Measurements from ENCODE around the gene CDON. TPM values are rescaled to one million over a fixed set of nuclear protein-coding genes. Genes with fewer than 3 reads are reported as not detected.

Gene CDON
- polyA plus RNA-seq, 1 of the 3 experiments (the other 2 are of a cell fraction), result 3.7 TPM

- H3K79me2 ChIP-seq (ENCODE audit: insufficient read depth), result no peaks in the 10 kb centered on the region
Observed at GRCh38 chr11:125925247-125925740, 137.4 kb downstream of the CDON start.

GRCh38 chr11:125924384-125925007 lies 138.2 kb downstream of the CDON start:
- Histone ChIP-seq H3K4me1 (ENCODE audit: control insufficient read depth in 1 of 2, insufficient read depth in 2 of 2, low read depth in 1 of 2, low read length in 1 of 2) (peaks cover 0 to 17% of the 10 kb centered on the region in 2 experiments; a peak in 1 of 4 replicates), H3K79me2 (ENCODE audit: insufficient read depth) (no peaks in the 10 kb centered on the region), H3K9me3 (no peaks in the 10 kb centered on the region), H3K4me3 (ENCODE audit: low read depth in 2 of 2, low read length in 1 of 2) (no peak overlapping the region), H3K27me3 (ENCODE audit: insufficient read depth) (peaks cover 26% of the 10 kb centered on the region; the same call in 1 of the 2 replicates), H3K9me2 (no peaks in the 10 kb centered on the region), H4K20me1 (ENCODE audit: insufficient read depth) (no peaks in the 10 kb centered on the region), H3K36me3 (replicated peaks in 1 of 2; ENCODE audit: control insufficient read depth in 1 of 2, insufficient read depth in 2 of 2, low read length in 1 of 2) (no peaks in the 10 kb centered on the region), H3F3A (replicated peaks; ENCODE audit: insufficient read depth) (no peaks in the 10 kb centered on the region), H3K9ac (no peak overlapping the region), H3K27ac (ENCODE audit: low read depth in 2 of 2, low read length in 1 of 2) (no peak overlapping the region), H2AFZ (ENCODE audit: low read depth) (no peak overlapping the region), H3K4me2 (no peak overlapping the region)
- POLR2A ChIA-PET, result interaction anchor here (1.0 to 1.7 kb wide), 4 partner anchors 137 to 269 kb away, joined by 3 to 5 read pairs (median 4); no protein-coding TSS in a partner anchor
- 82% methylated on average over 8 of the region's 9 CpGs for WGBS (ENCODE audit: low lambda C conversion rate)
- CTCF ChIA-PET, result interaction anchor here (0.7 to 5.3 kb wide), 14 partner anchors 8 to 267 kb away, joined by 3 to 63 read pairs (median 5); partner anchors contain the start of gene CDON
- DNase-seq, result no peak
- TF ChIP-seq MEF2A (IDR thresholded peaks at IDR 0.05; ENCODE audit: borderline replicate concordance, low read depth), result no peak

More at GRCh38 chr11:125925247-125925740, 137.4 kb downstream of the CDON start:
- Histone ChIP-seq H4K20me1 (ENCODE audit: insufficient read depth) (no peaks in the 10 kb centered on the region), H3K27me3 (ENCODE audit: insufficient read depth) (peaks cover 25% of the 10 kb centered on the region; the same call in 1 of the 2 replicates), H3K36me3 (replicated peaks in 1 of 2; ENCODE audit: control insufficient read depth in 1 of 2, insufficient read depth in 2 of 2, low read length in 1 of 2) (no peaks in the 10 kb centered on the region), H3K27ac (ENCODE audit: low read depth in 2 of 2, low read length in 1 of 2) (no peak overlapping the region; a peak in 1 of 4 replicates), H3K4me1 (ENCODE audit: control insufficient read depth in 1 of 2, insufficient read depth in 2 of 2, low read depth in 1 of 2, low read length in 1 of 2) (peaks cover 0 to 17% of the 10 kb centered on the region in 2 experiments; a peak in 1 of 4 replicates), H3K9me2 (no peaks in the 10 kb centered on the region), H2AFZ (ENCODE audit: low read depth) (no peak overlapping the region), H3K4me3 (ENCODE audit: low read depth in 2 of 2, low read length in 1 of 2) (no peak overlapping the region), H3F3A (replicated peaks; ENCODE audit: insufficient read depth) (no peaks in the 10 kb centered on the region), H3K9ac (no peak overlapping the region), H3K4me2 (no peak overlapping the region), H3K9me3 (no peaks in the 10 kb centered on the region)
- CTCF ChIA-PET, result interaction anchor here (0.7 to 5.3 kb wide), 17 partner anchors 11 to 276 kb away, joined by 3 to 63 read pairs (median 4); partner anchors contain the start of gene CDON
- WGBS (ENCODE audit: low lambda C conversion rate), result 69% methylated on average over 6 of the region's 6 CpGs
- POLR2A ChIA-PET, result interaction anchor here (0.9 to 1.7 kb wide), 5 partner anchors 132 to 268 kb away, joined by 3 to 5 read pairs (median 4); no protein-coding TSS in a partner anchor
- TF ChIP-seq GATA2 (CRISPR knock-in tag; IDR thresholded peaks at IDR 0.05) (0 out of 2 replicates have a peak, but pooled peaks have one; percentile 51), TCF12 (IDR thresholded peaks at IDR 0.05) (no peak), USF1 (IDR thresholded peaks at IDR 0.05; ENCODE audit: borderline replicate concordance, low read depth) (no peak), TAF1 (IDR thresholded peaks at IDR 0.05; ENCODE audit: borderline replicate concordance, low read depth, low read length) (no peak), MXI1 (IDR thresholded peaks at IDR 0.05; ENCODE audit: low read depth, low read length) (no peak), FOXJ3 (CRISPR knock-in tag; IDR thresholded peaks at IDR 0.05) (no peak), FOXM1 (IDR thresholded peaks at IDR 0.05; ENCODE audit: low read depth) (no peak), ELF1 (IDR thresholded peaks at IDR 0.05) (no peak), SIN3A (IDR thresholded peaks at IDR 0.05; ENCODE audit: borderline replicate concordance, low read depth, low read length) (no peak), RAD21 (IDR thresholded peaks at IDR 0.05; ENCODE audit: low read length) (peak; percentile 35; the same call in 1 of the 2 replicates)
- DNase-seq, result no peak
